OCI-LY3 (cell line): ENCODE results near the gene PDE4C.

Experiments
- EZH2phosphoT487 ChIP-seq: fragments of 200-600 bp; shearing (Covaris generic); IDR thresholded peaks from 2 replicates; pipeline ENCODE4 v1.6.1; 2018; ENCODE audit warnings: antibody characterized with exemption, mixed run types, low read depth
- TF ChIP-seq, protein P1 (sequence below): fragments of 200-600, 300-600 bp; sonication (generic); IDR thresholded peaks from 2 replicates; pipeline ENCODE4 v1.5.1; 2014; ENCODE audit warnings: antibody characterized with exemption, low read length, low read depth

DNA sequence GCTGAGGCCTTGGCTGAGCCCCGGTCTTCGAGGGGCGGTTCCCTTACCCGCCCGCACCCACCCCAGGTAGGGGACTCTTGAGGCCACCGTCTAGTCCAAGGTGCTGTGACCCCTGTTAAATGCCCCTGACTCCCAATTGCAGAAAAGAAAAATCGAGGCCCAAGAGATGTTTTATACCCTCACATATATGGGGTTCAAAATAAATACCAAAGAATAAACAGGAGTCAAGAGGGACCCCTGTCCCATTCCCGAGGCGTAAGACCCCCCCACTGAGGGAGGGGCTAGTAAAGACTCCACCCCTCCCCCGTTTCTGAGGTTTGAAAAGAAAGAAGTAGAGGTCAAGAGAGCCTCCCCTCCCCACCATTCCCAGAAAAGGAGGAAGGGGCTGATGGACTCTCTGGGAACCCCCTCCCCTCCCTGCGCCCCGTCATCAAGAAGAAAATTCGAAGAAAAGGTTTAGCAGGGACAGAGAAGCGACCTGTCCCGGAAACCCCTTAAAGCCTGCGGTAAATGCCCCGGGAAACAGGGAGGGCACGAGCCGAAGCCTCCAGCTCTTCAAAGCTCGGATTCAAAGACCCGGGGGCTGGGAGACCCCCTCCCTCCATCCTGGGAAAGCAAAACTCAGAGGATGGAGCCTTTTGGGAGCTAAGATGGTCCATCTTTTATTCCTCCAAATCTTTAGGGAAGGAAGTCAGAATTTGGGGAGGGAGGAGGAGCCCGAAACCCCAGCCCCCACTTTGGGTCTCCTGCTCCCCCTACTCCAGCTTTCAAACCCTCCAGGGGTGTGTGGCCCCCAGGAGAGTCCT lies 21.6 kb downstream of the PDE4C start:
- TF ChIP-seq, protein P1, sequence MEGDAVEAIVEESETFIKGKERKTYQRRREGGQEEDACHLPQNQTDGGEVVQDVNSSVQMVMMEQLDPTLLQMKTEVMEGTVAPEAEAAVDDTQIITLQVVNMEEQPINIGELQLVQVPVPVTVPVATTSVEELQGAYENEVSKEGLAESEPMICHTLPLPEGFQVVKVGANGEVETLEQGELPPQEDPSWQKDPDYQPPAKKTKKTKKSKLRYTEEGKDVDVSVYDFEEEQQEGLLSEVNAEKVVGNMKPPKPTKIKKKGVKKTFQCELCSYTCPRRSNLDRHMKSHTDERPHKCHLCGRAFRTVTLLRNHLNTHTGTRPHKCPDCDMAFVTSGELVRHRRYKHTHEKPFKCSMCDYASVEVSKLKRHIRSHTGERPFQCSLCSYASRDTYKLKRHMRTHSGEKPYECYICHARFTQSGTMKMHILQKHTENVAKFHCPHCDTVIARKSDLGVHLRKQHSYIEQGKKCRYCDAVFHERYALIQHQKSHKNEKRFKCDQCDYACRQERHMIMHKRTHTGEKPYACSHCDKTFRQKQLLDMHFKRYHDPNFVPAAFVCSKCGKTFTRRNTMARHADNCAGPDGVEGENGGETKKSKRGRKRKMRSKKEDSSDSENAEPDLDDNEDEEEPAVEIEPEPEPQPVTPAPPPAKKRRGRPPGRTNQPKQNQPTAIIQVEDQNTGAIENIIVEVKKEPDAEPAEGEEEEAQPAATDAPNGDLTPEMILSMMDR: no peak
- no peak for TF ChIP-seq EZH2phosphoT487
